ENCODE data around the gene RCBTB1.
A peak's percentile ranks its signal among the peaks of the same experiment; 100 is the strongest.
"Not testable (repeated sequence)": the region's sequence is repeated elsewhere in the genome, so short reads cannot be mapped to it uniquely, and the experiment has no call there.

The RCBTB1 gene

DNA sequence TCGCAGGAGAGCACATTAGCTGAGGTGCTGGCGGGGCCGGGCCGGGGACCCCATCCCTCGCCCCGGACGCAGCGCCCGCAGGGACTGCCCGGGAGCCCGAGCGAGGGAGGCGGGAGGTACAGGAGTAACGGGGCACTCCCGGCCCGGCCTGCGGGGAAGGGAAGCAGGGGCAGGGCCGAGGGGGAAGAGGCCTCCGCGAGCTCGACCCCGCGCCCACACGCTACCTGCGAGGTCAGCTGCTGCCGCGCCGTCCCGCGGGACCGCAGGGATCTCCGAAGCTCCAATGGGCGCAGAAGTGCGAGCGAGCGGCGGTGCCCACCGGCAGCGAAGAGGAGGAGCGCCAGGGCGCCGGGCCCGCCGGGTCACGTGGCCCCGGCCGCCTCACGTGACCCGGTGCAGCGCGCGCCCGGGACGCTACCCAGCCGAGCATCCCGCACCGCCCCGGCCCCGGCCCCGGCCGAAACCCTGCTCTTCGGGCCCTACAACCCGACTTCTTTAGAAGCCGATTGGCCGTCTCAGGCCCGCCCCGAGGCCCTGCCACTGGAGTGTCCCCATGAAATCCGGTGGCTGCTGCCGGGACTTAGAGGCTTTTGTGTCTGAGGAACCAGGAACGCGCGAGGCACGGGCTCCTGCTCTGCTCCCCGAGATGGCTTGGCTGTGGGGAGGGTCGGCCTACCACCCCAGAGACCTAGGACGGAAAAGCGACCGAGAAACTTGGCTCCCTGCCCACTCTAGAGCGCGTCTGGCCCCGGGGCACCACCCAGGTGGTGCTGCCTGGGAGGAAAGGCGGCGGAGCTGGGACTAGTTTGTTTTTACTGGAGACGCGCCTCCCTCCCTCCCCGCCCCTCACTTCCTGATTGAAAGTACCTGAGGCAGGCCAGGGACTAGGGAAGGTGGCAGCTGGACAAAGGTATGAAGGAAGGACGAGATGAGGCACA lies at the start of gene RCBTB1:
Gene RCBTB1, minus strand, starts transcription at position 339 of the 938 bp plus-strand sequence. CDS start 18,279 bp downstream, outside the sequence.
- DNase-seq, result peak; percentile 78

DNA sequence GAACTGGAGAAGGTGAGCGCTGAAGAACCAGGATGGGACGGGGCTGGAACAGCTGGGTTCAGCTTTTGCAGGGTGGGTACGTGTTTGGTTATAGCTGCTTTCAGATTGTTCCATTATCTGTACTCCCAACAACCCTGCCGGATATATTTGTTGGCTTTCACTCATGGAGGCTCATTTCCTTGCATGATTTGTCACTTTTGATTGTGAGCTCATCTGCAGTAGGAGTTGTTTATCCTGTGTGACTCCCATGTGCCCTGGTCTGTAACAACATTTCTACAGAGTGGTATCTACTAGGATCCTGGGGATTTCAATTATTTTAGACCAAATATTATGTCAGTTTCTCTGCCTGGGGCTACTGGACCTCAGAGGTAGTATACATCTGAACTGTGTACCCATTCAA lies 48.4 kb upstream of the RCBTB1 start:
- DNase-seq, result no peak

DNA sequence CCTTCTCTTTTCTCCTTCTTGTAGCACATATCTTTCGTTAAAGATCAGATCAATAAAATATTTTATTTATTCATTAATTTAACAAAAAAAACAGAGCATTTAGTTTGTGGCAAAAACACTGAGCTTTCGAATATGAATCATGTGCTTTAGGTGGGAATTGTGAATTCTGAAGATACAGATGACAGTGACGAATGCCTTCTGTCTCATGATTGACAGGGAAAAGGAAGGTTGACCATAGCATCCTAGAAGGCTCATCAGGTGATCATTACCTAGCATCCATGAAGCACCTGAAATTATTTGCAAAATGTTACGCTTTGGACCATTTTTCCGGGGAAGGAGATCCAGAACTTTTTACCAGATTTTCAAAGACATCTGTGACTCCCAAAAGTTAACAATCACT lies 46.8 kb upstream of the RCBTB1 start:
- DNase-seq, result no peak

DNA sequence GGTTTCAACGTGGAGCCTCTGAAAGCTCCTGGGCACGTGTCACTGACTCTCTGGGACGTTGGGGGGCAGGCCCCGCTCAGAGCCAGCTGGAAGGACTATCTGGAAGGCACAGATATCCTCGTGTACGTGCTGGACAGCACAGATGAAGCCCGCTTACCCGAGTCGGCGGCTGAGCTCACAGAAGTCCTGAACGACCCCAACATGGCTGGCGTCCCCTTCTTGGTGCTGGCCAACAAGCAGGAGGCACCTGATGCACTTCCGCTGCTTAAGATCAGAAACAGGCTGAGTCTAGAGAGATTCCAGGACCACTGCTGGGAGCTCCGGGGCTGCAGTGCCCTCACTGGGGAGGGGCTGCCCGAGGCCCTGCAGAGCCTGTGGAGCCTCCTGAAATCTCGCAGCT lies 45.2 kb upstream of the RCBTB1 start:
- no peak for DNase-seq

DNA sequence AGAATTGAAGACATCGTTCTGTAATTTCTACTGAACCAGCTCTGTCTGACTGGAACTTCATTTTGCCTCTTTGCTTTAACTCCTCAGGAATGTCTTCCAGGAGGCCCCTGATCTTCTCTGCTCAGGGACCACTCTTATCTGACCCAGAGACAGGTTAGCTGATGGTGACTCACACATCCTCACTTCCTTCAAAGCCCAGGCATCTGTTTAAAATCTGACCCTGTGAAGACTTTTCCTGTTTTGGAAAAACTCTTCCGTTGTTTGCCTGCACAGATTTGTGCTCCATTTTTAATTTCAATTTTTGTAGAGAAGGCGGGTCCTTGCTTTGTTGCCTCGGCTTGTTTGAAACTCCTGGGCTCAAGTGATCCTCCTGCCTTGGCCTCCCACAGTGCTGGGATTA lies 44.6 kb upstream of the RCBTB1 start:
- DNase-seq, result no peak

DNA sequence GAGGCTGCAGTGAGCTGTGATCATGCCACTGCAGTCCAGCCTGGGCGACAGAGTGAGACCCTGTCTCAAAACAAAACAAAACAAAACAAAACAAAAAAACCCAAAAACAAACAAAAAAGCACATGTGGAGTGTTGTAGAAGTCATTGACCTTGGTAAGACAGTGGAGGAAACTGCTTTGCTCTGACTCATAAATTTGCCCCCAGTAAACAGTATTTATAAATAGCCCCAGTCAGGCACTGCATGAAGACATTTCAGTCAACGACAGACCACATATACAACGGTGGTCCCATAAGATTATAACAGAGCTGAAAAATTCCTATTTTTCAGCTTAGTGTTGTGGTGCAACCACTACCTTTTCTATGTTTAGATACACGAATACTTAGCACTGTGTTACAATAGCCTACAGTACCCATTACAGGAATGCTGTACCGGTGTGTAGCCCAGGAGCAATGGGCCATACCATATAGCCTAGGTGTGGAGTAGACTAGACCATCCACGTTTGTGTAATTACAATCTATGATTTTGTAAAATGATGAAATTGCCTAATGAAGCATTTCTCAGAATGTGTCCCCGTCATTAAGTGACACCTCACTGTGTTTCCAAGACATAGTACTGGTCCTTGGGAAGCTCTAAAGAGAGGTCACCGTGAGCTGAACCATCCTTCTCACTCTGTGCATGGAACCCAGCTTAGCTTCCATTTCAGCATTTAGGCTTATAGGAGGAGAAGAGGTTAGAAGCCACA lies 44.0 kb upstream of the RCBTB1 start:
- no peak for DNase-seq

DNA sequence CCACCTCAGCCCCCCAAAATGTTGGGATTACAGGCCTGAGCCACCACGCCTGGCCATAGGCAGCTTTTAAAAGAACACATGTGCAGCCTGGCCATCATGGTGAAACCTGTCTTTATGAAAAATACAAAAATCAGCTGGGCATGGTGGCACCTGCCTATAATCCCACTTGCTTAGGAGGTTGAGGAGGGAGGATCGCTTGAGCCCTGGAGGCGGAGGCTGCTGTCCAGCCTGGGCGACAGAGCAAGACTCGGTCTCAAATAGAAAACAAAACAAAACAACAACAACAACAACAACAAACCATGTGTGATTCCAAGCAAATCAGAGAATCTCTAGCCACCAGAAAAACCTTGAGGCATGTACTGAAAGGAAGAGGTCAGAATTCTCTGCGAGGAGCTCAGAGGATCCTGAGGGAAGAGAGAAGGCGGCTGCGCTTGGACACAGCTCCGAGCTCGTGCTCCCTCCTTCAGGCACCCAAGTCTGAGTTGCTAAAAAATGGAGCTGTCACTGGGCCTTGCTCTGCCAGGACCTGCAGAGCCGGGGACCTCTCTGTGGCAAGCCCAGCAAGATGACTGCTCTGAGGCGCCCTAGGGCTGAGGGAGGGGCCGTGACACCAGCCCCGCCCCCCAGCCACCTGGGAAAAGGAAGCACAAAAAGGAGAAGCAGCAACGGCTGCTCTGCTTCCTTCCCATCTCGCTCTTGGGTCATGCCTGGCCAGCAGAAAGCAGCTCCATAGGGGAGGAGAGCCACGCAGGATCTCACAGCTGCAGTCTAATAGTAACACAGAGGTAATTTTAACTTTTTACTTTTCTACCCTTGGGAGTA lies 42.7 kb upstream of the RCBTB1 start, which contains the start of gene ARL11:
Gene ARL11, plus strand, starts transcription at position 677 of the 822 bp plus-strand sequence. CDS start 1,941 bp downstream, outside the sequence.
- peak; percentile 76 for DNase-seq

DNA sequence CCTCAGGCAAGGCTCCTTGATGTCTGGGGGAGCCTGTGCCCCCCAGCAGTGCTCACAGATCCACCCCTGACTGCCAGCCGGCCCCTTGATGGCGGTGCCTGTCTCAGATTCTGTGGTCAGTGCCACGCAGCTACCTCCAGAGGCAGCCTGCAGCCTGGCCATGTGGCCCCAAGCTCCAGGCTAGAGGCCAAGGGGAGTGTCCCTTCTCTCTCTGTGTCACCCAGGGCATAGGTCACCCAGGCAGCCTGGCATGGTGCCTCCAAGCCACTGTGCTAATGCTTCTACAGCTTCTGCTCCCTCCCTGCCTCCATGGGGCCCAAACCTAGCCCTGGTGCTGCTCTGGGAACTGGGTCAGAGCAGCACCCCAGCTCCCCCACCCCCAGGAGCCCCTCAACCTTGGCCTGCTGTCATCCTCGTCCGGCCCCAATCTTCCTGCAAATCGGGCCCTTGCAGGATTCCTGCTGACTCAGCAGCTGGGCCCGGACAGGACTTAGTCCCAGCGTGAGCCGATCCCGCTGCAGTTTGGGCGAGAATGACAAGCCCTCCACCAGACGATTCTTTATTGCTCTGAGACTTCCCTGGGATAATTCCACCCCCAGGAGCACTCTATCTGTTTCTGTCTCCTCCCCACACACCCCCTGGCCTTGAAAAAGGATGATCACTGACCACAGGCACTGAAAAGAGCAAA lies 40.2 kb upstream of the RCBTB1 start:
- DNase-seq, result no peak

DNA sequence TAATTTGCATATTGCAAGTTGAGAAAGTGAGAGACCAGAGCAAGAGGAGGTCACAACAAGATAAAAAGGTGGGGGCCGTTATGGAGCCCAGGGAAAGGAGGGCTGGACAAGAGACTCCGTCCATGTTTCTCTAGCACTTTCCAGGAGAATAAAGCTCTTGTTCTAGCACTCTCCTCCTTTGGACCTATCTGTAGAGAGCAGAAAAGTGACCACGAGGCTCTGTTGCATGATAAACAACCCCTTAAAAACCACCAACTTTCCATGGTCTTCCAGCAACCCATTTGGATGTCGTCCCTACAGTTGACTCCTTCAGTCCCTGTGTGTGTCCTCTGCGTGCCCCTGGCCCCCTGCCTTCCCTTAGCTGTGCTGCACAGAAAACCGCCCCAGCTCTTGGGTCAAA lies 38.9 kb upstream of the RCBTB1 start:
- no peak for DNase-seq

DNA sequence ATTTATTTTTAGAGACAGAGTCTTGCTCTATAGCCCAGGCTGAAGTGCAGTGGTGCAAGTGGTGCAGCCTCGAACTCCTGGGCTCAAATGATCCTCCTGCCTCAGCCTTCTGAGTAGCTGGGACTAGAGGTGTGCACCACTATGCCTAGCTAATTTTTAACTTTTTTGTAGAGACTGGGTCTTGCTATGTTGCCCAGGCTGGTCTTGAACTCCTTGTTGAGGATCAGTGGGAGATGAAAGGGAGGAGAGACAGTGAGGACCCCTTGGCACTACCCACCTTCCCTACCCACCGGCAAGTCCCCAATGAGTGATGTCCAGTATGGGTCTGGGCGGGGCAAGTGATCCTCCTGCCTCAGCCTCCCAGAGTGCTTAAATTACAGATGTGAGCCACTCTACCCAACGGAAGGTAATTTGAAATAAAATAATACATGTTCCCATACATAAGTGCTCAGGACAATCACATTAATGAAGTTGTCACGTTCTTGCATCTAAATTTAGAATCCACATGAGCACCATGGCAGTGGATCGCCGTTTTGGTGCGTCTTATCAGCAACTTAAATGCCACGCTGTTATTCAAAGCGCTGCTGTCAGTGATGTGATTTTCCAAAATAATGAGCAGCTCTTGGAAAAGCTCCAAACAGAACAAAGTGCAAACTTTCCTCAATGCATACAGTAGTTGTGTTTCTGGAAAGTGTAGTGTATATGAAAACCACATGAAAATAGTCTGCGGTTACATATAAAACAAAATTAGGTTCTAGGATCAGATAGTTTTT lies 37.0 kb upstream of the RCBTB1 start:
- no peak for DNase-seq

DNA sequence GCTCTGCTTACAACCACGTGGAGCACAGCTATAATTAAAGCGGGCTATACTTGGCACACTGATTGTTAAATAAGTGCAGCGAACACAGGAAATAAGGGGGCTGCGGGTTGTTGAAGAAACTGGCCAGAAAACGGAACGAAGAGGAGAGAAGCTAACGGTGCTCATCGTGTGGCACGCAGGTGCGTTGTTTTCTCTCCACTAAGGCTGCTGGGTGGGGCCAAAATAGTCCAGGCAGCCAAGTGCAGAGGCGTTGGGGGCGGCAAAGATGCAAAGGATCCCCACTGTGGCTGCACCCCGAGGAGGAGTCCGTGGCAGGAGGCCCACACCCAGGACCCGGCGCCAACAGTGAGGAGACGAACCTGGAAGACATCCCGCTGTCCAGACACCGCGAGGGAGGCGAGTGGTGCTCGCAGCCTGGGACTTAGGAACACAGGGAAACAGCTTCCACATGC lies 34.8 kb upstream of the RCBTB1 start:
- no peak for DNase-seq

DNA sequence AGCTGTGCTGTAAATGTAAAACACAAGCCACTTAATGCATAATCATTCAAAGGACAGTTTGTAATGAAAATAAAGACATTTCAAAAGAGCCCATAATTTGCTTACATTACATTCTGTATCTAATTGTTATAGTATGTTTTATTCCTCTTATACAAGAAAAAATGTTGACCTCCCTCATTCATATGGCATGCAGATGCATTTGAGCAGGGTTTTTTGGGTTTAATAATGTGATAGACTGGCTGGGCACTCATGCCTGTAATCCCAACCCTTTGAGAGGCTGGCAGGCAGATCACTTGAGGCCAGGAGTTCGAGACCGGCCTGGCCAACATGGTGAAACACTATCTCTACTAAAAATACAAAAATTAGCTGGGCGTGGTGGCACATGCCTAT lies 31.3 kb upstream of the RCBTB1 start:
- DNase-seq, result no peak

DNA sequence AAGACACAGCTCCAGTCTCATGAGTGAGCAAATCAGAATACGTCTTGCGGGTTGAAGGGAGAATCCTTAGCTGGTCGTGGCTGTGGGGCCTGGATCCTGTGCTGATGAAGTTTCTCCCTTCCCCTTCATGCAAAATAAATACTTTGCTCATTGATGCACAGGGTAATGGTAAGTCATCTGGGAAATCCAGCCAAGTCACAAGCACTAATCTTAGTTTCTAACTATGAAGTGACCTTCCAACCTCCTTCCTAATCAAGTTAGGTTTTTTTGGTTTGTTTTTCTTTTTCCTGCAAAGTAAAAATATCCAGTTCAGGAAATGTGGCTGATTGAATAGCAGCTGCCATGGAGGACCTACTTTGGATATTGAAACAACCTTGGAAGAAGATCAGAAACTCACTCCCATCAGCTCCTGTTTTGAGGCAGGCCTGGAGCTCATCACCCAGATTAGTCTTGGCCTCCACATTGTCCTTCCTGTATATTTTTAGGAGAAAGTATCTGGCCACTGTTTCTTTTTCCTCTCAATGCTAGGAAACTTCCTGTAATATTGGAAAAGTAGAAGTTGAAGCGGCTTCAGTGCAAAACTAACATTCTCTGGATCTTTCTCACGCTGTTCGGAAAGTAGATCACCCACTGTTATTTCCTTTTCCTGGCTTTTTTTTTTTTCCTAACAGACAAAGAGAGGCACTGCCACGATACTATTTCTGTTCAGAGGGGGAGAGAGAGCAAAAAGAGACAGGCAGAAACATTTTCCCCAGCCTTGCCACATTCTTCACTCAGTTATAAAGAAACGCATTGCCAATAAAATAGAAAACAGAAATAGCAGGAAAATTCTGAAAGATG lies 30.7 kb upstream of the RCBTB1 start:
- no peak for DNase-seq

DNA sequence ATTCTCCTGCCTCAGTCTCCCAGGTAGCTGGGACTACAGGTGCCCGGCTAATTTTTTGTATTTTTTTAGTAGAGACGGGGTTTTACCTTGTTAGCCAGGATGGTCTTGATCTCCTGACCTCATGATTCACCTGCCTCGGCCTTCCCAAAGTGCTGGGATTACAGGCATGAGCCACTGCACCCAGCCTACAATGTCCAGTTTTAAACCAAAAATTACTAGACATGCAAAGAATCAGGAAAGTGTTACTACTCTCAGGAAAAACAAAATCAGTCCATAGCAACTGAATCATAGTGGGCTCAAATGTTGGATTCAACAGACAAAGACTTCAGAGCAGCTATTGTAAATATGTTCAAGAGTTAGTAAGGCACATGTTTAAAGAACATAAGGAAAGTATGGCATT lies 26.7 kb upstream of the RCBTB1 start:
- DNase-seq, result not testable (repeated sequence)

DNA sequence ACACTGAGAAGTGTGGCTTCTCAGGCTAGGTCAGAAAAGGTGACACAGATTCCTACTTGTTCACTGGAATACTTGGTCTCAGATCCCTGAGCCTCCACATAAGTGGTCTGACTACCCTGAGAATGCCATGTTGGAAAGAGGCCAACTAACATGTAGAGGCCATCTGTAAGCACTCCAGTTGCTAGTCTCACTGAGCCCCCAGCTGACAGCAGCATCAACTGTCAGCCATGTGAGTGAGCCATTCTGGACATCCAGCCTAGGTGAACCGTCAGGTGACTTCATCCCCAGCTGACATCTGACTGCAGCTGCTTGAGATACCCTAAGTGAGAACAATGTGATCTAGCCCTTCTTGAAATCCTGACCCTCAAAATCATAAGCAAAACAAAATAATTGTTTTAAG lies 24.8 kb upstream of the RCBTB1 start:
- no peak for DNase-seq

DNA sequence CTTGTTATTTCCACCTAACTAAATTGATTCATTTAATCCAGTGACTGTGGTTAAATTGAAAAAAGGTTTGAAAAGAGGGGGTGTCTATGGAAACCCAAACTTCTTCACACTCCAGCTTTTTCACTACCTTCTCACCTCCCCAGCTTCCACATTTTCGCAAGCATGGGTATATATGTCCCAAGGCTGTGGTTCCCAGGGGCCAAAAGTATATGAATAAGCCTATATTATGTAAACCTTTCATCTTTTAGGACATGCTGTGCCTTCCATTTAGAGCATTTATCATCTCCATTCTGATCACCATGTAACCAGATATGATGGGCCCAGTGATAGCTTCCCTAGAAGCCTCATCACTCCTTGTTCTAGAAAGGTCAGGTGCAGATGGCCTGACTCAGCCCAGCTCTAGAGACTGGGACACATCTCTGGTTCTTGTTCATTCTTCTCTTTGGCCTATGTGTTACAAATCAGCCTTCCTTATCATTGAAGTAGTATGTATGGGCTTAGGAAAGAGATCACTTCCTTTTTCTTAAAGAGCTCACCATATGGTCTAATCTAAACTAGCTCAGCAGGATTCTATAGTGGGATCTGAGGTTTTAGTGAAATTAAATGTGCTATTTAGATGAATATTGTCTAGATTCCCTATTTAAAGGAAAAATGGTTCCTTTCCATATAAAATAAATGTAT lies 23.4 kb upstream of the RCBTB1 start:
- no peak for DNase-seq

DNA sequence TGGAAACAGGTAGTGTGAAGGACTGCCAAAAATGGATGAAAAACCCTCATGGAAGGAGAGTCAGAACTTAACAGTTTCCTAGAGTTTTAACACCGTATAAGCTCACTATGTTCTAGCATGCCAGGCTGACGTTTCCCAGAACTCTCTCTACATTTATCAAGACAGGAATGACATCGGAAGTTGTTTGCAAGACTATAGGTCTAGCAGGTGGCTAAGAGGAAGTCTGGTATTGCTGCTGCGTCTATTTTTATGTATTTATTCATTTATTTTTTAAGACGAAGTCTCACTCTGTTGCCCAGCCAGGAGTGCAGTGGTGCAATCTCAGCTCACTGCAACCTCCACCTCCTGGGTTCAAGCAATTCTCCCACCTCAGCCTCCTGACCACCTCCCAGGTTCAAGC lies 22.4 kb upstream of the RCBTB1 start:
- no peak for DNase-seq

DNA sequence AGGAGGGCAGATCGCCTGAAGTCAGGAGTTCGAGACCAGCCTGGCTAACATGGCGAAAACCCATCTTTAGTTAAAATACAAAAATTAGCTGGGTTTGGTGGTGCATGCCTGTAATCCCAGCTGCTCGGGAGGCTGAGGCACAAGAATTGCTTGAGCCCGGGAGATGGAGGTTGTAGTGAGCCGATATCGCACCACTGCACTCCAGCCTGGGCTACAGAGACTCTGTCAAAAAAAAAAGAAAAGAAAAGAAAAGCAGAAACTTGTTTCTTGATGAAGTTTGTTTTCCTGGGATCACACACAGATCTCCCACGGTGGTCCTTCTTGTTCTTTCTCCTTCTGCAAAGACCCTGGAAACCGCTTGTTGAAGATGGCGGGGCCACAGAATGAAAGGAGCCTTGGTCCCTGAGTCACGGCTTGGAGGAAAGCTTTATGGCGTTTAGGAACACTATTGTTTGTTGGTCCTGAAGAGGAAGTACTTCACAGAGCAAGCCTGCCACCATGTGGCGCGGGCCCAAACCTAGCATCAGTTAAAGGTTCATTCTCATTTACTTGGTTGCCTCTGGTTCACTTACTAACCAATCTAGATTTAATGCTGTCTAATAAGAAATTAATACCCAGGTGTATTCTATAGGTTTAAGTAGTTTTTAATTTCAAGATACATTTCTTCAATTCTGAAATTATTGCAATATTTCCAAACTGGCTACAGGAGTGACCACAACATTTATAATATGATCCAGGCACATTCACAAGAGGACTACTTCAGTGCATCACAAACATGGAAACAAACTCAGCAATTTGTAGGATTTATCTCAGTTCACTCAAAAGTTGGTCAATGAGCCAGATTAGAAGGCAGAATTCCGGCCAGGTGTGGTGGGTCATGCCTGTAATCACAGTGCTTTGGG lies 21.6 kb upstream of the RCBTB1 start:
- DNase-seq, result peak; percentile 89

DNA sequence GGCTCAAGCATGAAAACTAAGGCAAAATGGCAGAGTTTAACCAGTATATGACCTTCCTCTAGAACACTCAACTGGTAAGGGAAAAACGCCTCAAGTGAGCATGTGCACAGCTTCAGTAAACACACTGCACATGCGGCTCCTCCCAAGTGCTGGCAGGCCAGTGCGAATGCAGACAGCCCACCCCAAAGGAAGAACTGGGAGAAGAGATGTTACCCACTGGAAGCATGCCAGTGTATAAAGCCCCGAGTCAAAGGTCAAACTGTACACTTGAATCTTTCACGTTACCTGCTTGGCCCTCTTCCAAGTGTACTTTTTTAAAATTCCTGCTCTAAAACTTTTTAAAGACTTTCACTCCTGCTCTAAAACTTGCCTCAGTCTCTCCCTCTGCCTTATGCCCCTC lies 19.2 kb upstream of the RCBTB1 start:
- no peak for DNase-seq

Measured in CD4-positive, alpha-beta T cell treated with Interleukin-17A for 4 hours (primary cell).